ENCODE measurements around the gene UBE2J1.
"Not testable (repeated sequence)": the region's sequence is repeated elsewhere in the genome, so short reads cannot be mapped to it uniquely, and the experiment has no call there.

UBE2J1 gene

DNA sequence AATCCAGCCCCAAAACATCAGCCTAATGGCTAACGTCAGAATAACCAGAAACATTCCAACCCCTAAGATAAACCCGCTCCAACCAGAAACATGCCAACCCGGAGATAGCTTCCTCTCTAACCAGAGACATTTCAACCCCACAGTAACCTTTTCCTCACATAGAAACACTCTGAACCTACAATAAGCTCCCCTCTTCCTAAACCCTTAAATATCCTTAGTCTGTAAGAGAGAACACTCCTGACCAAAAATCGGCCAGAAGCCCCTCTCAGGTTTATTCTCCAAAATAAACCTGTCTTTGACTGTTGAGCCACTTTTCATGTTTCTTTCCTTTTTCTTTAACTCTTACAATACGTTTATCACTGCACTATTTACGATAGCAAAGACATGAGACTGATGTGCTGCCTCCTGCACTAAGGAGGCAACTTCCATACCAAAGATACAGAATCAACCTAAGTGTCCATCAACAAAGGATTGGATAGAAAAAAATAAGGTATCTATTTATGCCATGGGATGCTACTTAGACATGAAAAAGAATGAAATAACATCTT is 32.4 kb downstream of the UBE2J1 start:
- DNase-seq (ENCODE audit: low read depth in 2 of 2), result no peak

DNA sequence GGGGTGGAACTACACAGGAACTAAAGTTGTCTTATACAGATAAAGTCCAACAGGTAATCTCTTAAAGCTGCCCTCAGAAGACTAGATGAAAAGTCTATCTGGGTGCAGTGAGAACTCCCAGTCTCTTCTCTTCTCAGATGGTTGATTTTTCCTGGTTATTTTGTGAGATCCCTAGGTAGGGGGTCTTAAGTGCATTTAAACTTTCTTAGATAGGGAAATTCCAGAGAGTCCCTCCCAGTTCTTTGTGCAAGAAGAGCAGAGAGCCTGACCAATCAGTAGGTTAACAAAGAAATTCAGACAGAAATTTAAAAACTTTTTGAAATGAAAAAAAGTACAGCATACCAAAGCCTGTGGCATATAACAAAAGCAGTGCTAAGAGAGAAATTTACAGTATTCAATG is 35.5 kb downstream of the UBE2J1 start:
- no peak for DNase-seq (ENCODE audit: low read depth in 2 of 2)

- no peak for DNase-seq (ENCODE audit: low read depth in 2 of 2)
These were observed 37.2 kb downstream of the UBE2J1 start, which contains the start of gene GABRR2 for GRCh38 chr6:89315249-89315885. Gene GABRR2, minus strand, starts transcription at chr6:89315299. Its CDS starts 134 bp downstream, at chr6:89315165.

GRCh38 chr6:89314692-89315091 is 37.8 kb downstream of the UBE2J1 start:
- DNase-seq (ENCODE audit: low read depth in 2 of 2), result no peak

GRCh38 chr6:89313006-89313405 is 39.5 kb downstream of the UBE2J1 start:
- no peak for DNase-seq (ENCODE audit: low read depth in 2 of 2)

GRCh38 chr6:89311853-89312531 is 40.5 kb downstream of the UBE2J1 start:
- DNase-seq (ENCODE audit: low read depth in 2 of 2), result no peak

GRCh38 chr6:89311530-89311852 is 41.0 kb downstream of the UBE2J1 start:
- no peak for DNase-seq (ENCODE audit: low read depth in 2 of 2)

- DNase-seq (ENCODE audit: low read depth in 2 of 2), result no peak
These were observed 41.6 kb downstream of the UBE2J1 start for GRCh38 chr6:89310929-89311328.

GRCh38 chr6:89308525-89309395 is 43.8 kb downstream of the UBE2J1 start:
- no peak for DNase-seq (ENCODE audit: low read depth in 2 of 2)

GRCh38 chr6:89304517-89304916 is 48.0 kb downstream of the UBE2J1 start:
- not testable (repeated sequence) for DNase-seq (ENCODE audit: low read depth in 2 of 2)

GRCh38 chr6:89302936-89303335 is 49.6 kb downstream of the UBE2J1 start:
- no peak for DNase-seq (ENCODE audit: low read depth in 2 of 2)

GRCh38 chr6:89302195-89302770 is 50.2 kb downstream of the UBE2J1 start:
- no peak for DNase-seq (ENCODE audit: low read depth in 2 of 2)

GRCh38 chr6:89301586-89302194 is 50.8 kb downstream of the UBE2J1 start:
- no peak for DNase-seq (ENCODE audit: low read depth in 2 of 2)

DNA sequence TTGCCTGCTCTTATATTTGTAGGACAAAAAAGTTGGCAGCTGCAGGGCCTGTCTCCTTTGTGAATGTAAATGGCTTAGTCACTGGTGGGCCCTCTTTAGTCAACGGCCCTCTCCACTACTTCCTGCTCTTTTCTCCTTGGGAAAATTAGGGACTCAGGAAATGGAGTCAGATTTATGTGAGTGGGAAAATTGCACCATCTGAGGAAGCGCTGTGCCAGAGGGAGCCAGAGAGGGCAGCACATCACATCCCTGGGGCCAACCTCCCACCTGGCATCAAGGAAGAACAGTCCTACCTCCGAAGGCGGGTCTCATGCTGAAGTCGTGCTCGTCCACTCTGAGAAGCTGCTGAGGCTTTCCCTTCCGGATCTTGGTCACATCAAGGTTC is 53.1 kb downstream of the UBE2J1 start:
- DNase-seq (ENCODE audit: low read depth in 2 of 2), result no peak

DNA sequence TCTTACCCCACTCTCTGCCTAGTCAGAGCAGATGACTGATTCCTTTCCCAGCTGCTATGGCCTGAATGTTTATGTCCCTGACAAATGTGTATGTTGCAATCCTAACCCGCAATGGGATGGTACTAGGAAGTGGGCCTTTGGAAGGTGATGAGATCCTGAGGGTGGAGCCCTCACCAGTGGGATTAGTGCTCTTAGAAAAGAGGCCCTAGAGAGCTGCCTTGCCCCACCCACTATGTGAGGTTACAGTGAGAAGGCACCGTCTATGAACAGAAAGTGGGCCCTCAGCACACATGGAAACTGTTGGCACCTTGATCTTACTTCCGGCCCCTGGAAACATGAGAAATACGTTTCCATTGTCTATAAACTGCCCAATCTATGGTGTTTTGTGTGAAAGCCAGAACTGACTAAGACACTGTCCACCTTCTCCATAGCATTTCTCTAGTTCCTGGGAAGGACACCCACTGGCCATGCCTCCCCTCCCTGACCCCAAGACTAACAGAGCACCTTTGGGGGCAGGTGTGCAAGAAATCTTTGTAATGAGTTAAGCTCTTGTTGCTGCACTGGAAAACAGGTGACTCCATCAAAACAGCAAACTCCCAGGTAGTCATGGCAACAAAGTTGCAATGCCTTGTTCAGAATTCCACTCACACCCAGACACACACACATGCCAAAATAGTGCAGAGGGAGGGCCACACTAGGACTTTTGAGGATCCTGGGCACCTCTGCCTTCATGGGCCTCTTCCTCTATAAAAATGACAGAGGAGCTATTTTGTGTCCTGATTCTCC is 53.6 kb downstream of the UBE2J1 start:
- no peak for DNase-seq (ENCODE audit: low read depth in 2 of 2)

GRCh38 chr6:89297695-89298351 is 54.7 kb downstream of the UBE2J1 start:
- DNase-seq (ENCODE audit: low read depth in 2 of 2), result peak in 1 of 2 donors; percentile 32

DNA sequence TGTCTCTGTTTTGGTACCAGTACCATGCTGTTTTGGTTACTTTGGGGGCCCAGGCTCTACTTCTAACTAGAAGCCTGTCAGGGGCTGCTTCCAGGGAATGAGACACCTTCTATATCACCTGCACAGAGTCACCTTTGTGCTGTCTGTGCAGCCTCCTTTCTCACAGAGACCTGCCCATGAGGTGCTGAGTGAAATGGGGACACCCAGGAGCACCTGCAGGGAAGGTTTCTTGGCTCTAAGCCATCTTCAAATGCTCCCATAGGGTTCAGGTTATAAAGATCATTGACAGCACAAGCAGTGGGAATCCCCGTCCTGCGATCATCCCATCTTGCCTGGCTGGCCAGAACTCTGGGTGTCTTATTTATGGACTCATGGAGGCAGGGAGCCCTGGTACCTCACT is 56.5 kb downstream of the UBE2J1 start:
- DNase-seq (ENCODE audit: low read depth in 2 of 2), result no peak

DNA sequence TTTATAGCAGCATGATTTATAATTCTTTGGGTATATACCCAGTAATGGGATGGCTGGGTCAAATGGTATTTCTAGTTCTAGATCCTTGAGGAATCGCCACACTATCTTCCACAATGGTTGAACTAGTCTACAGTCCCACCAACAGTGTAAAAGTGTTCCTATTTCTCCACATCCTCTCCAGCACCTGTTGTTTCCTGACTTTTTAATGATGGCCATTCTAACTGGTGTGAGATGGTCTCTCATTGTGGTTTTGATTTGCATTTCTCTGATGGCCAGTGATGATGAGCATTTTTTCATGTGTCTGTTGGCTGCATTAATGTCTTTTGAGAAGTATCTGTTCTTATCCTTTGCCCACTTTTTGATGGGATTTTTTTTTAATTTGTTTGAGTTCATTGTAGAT is 57.4 kb downstream of the UBE2J1 start:
- not testable (repeated sequence) for DNase-seq (ENCODE audit: low read depth in 2 of 2)

DNA sequence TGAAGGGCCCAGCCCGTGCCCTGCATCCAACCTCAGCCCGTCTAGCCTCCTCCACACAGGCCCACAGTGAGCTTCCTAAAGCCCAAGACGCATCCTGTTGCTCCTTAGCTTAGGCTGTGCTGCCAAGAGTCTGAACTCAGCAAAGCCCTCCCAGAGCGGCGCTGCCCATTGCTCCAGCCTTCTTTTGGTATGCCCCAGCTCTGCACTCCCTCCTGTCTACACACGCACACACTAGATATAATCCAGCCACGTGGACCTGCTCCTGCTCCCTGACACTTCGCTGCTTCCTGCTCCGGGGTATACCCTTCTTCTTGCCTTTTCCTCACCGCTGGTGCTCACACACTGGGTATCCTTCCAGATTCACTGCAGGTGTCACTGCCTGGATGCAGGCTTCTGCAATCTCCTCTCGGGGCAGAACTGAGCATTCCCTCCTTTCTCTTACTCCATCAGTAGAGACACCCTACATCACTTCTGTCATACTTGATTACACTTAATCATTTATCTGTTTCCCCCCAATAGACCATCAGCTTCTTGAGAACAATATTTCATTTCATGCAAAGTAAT is 61.2 kb downstream of the UBE2J1 start:
- no peak for DNase-seq (ENCODE audit: low read depth in 2 of 2)
